NCI-H526 (cell line): ENCODE results near the gene NELL1.
A peak's percentile ranks its signal among the peaks of the same experiment; 100 is the strongest.

ENCODE experiments used
- DNase-seq, 2 experiments: peaks; one replicate each; lab custom pipeline; 2025; lab: John Stamatoyannopoulos, UW

Gene NELL1

GRCh38 chr11:21205205-21205604 is 535.8 kb downstream of the NELL1 start:
- DNase-seq = no peak

GRCh38 chr11:21225860-21226259 is 556.5 kb downstream of the NELL1 start:
- DNase-seq = no peak

GRCh38 chr11:21229224-21229623 is 559.8 kb downstream of the NELL1 start:
- no peak for DNase-seq

GRCh38 chr11:21250196-21250595 is 580.8 kb downstream of the NELL1 start:
- DNase-seq = no peak

GRCh38 chr11:21254055-21254454 is 584.7 kb downstream of the NELL1 start:
- no peak for DNase-seq

- no peak for DNase-seq
Measured at GRCh38 chr11:21254790-21255189, 585.4 kb downstream of the NELL1 start.

GRCh38 chr11:21257461-21257860 is 588.1 kb downstream of the NELL1 start:
- no peak for DNase-seq

- DNase-seq = no peak
Measured at GRCh38 chr11:21258414-21258813, 589.0 kb downstream of the NELL1 start.

- DNase-seq = peak in 1 of 2 experiments; percentile 8
Measured at GRCh38 chr11:21260101-21260500, 590.7 kb downstream of the NELL1 start.

- DNase-seq = no peak
Measured at GRCh38 chr11:21262992-21263391, 593.6 kb downstream of the NELL1 start.

- no peak for DNase-seq
Measured at GRCh38 chr11:21264125-21264524, 594.7 kb downstream of the NELL1 start.

GRCh38 chr11:21268036-21268435 is 598.6 kb downstream of the NELL1 start:
- DNase-seq = no peak

- DNase-seq = peak in 1 of 2 experiments; percentile 8
Measured at GRCh38 chr11:21272139-21272538, 602.8 kb downstream of the NELL1 start.

GRCh38 chr11:21278840-21279239 is 609.5 kb downstream of the NELL1 start:
- no peak for DNase-seq

GRCh38 chr11:21285104-21285503 is 615.7 kb downstream of the NELL1 start:
- no peak for DNase-seq

GRCh38 chr11:21289686-21290085 is 620.3 kb downstream of the NELL1 start:
- DNase-seq = no peak

GRCh38 chr11:21295508-21295907 is 626.1 kb downstream of the NELL1 start:
- no peak for DNase-seq

GRCh38 chr11:21301981-21302380 is 632.6 kb downstream of the NELL1 start:
- no peak for DNase-seq

- no peak for DNase-seq
Measured at GRCh38 chr11:21306739-21307358, 637.5 kb downstream of the NELL1 start.

- no peak for DNase-seq
Measured at GRCh38 chr11:21307874-21308273, 638.5 kb downstream of the NELL1 start.

GRCh38 chr11:21316591-21316990 is 647.2 kb downstream of the NELL1 start:
- DNase-seq = no peak

- DNase-seq = peak; percentile 36 to 55
Measured at GRCh38 chr11:21321072-21321471, 651.7 kb downstream of the NELL1 start.

- DNase-seq = no peak
Measured at GRCh38 chr11:21321530-21321929, 652.1 kb downstream of the NELL1 start.

- peak in 1 of 2 experiments; percentile 21 for DNase-seq
Measured at GRCh38 chr11:21323617-21324016, 654.2 kb downstream of the NELL1 start.
